H1 (cell line): ENCODE measurements around the gene IL1RAP. TPM values are rescaled to one million over a fixed set of nuclear protein-coding genes. Genes with fewer than 3 reads are reported as not detected.

Experiments used
- CBX5 ChIP-seq: fragments of 300-800, 300-1000 bp; sonication (generic); IDR thresholded peaks from 2 replicates; pipeline ENCODE4 v1.7.1; 2016; ENCODE audit warnings: antibody characterized with exemption, low read length, low read depth
- CHD1 ChIP-seq: IDR thresholded peaks from 2 replicates; pipeline ENCODE4 v1.6.1; 2012; ENCODE audit warnings: low read depth, low read length, improper control_type of control experiment
- EGR1 ChIP-seq: IDR thresholded peaks from 2 replicates; pipeline ENCODE4 v1.6.1; 2011; ENCODE audit warnings: low read depth, low read length, borderline replicate concordance
- KDM5A ChIP-seq: fragments of 200-600 bp; IDR thresholded peaks from 2 replicates; pipeline ENCODE4 v1.7.1; 2012; ENCODE audit warnings: mild to moderate bottlenecking, low read length, inconsistent platforms, mixed read lengths
- POLR2A ChIP-seq, 2 experiments: IDR thresholded peaks; 1 replicate in 1 of 2; 2 replicates in 1 of 2; pipeline ENCODE4 v1.6.1; 2011; ENCODE audit warnings: low read depth in 2 of 2, low read length in 2 of 2, mild to moderate bottlenecking in 2 of 2; ENCODE audit errors: control extremely low read depth in 1 of 2
- RNF2 ChIP-seq: fragments of 200-900, 300-1000 bp; sonication (generic); IDR thresholded peaks from 2 replicates; pipeline ENCODE4 v1.7.1; 2016; ENCODE audit warnings: borderline replicate concordance, low read depth, mild to moderate bottlenecking, antibody characterized with exemption, low read length; ENCODE audit not compliant: poor library complexity, severe bottlenecking; ENCODE audit errors: missing control alignments
- YY1 ChIP-seq: IDR thresholded peaks from 2 replicates; pipeline ENCODE4 v1.6.1; 2011; ENCODE audit warnings: low read depth, mild to moderate bottlenecking, low read length
- polyA plus RNA-seq, 7 experiments: library from polyadenylated mRNA; depleted of rRNA in 3 of 7; stranded (reverse) in 5 of 7; unstranded in 2 of 7; fragments of >200 nt in 5 of 7; fragments of 200-250 nt in 2 of 7; gene quantifications; 1 replicate in 5 of 7; 2 replicates in 1 of 7; 4 replicates in 1 of 7; pipeline versions ENCODE4 v1.2.1 to v1.2.3, GENCODE V29; 2011 to 2013; ENCODE audit warnings: missing spikeins in 2 of 7, mixed read lengths in 2 of 7
- total RNA-seq: library from RNA; stranded (reverse); fragmentation: NEBNext Ultra II Directional; extraction: Animal tissue kit (Norgen Biotek cat#: 25700); gene quantifications from 2 replicates; pipeline ENCODE4 v1.2.1, GENCODE V29; 2021
- TF ChIP-seq, protein P1 (sequence below): fragments of 300-600 bp; sonication (generic); IDR thresholded peaks from 2 replicates; pipeline ENCODE4 v1.7.1; 2012; ENCODE audit warnings: low read length, moderate library complexity, mild to moderate bottlenecking, inconsistent platforms; ENCODE audit not compliant: insufficient replicate concordance
- TF ChIP-seq, protein P2 (sequence below), 3 experiments: IDR thresholded peaks; 1 replicate in 2 of 3; 2 replicates in 1 of 3; pipeline versions ENCODE4 v1.5.1 to v1.6.1; 2011; ENCODE audit warnings: low read length in 3 of 3, mild to moderate bottlenecking in 3 of 3, inconsistent platforms in 2 of 3, low read depth in 1 of 3, moderate library complexity in 1 of 3; ENCODE audit not compliant: insufficient read depth in 1 of 3; ENCODE audit errors: control extremely low read depth in 1 of 3

Gene IL1RAP
- total and polyA plus RNA-seq, 2 of the 8 experiments (the other 6 are each of a cell fraction or from before 2014, with no cell fraction given): 2.4 to 3.9 TPM

- TF ChIP-seq, protein P1, sequence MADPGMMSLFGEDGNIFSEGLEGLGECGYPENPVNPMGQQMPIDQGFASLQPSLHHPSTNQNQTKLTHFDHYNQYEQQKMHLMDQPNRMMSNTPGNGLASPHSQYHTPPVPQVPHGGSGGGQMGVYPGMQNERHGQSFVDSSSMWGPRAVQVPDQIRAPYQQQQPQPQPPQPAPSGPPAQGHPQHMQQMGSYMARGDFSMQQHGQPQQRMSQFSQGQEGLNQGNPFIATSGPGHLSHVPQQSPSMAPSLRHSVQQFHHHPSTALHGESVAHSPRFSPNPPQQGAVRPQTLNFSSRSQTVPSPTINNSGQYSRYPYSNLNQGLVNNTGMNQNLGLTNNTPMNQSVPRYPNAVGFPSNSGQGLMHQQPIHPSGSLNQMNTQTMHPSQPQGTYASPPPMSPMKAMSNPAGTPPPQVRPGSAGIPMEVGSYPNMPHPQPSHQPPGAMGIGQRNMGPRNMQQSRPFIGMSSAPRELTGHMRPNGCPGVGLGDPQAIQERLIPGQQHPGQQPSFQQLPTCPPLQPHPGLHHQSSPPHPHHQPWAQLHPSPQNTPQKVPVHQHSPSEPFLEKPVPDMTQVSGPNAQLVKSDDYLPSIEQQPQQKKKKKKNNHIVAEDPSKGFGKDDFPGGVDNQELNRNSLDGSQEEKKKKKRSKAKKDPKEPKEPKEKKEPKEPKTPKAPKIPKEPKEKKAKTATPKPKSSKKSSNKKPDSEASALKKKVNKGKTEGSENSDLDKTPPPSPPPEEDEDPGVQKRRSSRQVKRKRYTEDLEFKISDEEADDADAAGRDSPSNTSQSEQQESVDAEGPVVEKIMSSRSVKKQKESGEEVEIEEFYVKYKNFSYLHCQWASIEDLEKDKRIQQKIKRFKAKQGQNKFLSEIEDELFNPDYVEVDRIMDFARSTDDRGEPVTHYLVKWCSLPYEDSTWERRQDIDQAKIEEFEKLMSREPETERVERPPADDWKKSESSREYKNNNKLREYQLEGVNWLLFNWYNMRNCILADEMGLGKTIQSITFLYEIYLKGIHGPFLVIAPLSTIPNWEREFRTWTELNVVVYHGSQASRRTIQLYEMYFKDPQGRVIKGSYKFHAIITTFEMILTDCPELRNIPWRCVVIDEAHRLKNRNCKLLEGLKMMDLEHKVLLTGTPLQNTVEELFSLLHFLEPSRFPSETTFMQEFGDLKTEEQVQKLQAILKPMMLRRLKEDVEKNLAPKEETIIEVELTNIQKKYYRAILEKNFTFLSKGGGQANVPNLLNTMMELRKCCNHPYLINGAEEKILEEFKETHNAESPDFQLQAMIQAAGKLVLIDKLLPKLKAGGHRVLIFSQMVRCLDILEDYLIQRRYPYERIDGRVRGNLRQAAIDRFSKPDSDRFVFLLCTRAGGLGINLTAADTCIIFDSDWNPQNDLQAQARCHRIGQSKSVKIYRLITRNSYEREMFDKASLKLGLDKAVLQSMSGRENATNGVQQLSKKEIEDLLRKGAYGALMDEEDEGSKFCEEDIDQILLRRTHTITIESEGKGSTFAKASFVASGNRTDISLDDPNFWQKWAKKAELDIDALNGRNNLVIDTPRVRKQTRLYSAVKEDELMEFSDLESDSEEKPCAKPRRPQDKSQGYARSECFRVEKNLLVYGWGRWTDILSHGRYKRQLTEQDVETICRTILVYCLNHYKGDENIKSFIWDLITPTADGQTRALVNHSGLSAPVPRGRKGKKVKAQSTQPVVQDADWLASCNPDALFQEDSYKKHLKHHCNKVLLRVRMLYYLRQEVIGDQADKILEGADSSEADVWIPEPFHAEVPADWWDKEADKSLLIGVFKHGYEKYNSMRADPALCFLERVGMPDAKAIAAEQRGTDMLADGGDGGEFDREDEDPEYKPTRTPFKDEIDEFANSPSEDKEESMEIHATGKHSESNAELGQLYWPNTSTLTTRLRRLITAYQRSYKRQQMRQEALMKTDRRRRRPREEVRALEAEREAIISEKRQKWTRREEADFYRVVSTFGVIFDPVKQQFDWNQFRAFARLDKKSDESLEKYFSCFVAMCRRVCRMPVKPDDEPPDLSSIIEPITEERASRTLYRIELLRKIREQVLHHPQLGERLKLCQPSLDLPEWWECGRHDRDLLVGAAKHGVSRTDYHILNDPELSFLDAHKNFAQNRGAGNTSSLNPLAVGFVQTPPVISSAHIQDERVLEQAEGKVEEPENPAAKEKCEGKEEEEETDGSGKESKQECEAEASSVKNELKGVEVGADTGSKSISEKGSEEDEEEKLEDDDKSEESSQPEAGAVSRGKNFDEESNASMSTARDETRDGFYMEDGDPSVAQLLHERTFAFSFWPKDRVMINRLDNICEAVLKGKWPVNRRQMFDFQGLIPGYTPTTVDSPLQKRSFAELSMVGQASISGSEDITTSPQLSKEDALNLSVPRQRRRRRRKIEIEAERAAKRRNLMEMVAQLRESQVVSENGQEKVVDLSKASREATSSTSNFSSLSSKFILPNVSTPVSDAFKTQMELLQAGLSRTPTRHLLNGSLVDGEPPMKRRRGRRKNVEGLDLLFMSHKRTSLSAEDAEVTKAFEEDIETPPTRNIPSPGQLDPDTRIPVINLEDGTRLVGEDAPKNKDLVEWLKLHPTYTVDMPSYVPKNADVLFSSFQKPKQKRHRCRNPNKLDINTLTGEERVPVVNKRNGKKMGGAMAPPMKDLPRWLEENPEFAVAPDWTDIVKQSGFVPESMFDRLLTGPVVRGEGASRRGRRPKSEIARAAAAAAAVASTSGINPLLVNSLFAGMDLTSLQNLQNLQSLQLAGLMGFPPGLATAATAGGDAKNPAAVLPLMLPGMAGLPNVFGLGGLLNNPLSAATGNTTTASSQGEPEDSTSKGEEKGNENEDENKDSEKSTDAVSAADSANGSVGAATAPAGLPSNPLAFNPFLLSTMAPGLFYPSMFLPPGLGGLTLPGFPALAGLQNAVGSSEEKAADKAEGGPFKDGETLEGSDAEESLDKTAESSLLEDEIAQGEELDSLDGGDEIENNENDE: no peak
- TF ChIP-seq KDM5A: no peak
- TF ChIP-seq YY1: no peak
- no peak for TF ChIP-seq CBX5
- TF ChIP-seq, protein P2, sequence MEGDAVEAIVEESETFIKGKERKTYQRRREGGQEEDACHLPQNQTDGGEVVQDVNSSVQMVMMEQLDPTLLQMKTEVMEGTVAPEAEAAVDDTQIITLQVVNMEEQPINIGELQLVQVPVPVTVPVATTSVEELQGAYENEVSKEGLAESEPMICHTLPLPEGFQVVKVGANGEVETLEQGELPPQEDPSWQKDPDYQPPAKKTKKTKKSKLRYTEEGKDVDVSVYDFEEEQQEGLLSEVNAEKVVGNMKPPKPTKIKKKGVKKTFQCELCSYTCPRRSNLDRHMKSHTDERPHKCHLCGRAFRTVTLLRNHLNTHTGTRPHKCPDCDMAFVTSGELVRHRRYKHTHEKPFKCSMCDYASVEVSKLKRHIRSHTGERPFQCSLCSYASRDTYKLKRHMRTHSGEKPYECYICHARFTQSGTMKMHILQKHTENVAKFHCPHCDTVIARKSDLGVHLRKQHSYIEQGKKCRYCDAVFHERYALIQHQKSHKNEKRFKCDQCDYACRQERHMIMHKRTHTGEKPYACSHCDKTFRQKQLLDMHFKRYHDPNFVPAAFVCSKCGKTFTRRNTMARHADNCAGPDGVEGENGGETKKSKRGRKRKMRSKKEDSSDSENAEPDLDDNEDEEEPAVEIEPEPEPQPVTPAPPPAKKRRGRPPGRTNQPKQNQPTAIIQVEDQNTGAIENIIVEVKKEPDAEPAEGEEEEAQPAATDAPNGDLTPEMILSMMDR (IDR thresholded peaks at IDR 0.05; ENCODE audit: control extremely low read depth in 1 of 3, insufficient read depth in 1 of 3, low read depth in 1 of 3, low read length in 3 of 3): no peak
- no peak for TF ChIP-seq POLR2A (IDR thresholded peaks at IDR 0.05; ENCODE audit: control extremely low read depth in 1 of 2, low read depth in 2 of 2, low read length in 2 of 2)
- TF ChIP-seq CHD1: no peak
- no peak for TF ChIP-seq EGR1
- no peak for TF ChIP-seq RNF2
Measured at GRCh38 chr3:190666821-190667220, 152.9 kb downstream of the IL1RAP start (continued).
